ENCODE results near the gene RABGAP1L.
"Not testable (repeated sequence)": the region's sequence is repeated elsewhere in the genome, so short reads cannot be mapped to it uniquely, and the experiment has no call there.

DNA sequence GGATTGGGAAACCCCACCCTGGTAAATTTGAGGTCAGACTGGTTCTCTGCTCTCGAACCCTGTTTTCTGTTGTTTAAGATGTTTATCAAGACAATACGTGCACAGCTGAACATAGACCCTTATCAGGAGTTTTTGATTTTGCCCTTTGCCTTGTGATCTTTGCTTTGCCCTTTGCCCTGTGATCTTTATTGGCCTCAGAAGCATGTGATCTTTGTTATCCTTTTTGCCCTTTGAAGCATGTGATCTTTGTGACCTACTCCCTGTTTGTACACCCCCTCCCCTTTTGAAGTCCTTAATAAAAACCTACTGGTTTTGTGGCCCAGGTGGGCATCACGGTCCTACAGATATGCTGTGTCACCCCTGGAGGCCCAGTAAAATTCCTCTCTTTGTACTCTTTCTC lies 250.5 kb downstream of the RABGAP1L start:
- not testable (repeated sequence) for TF ChIP-seq CTCF (IDR thresholded peaks at IDR 0.05 in 8 of 11, conservative IDR thresholded peaks at IDR 0.05 in 3 of 11); POLR2AphosphoS5 (IDR thresholded peaks at IDR 0.05)

All from spleen (tissue), 7 donors.